HG03039 (cell line): ENCODE data around the gene GTPBP1.

ENCODE experiments used
- ATAC-seq: cut with Tn5 transposase; IDR thresholded peaks from one replicate; pipeline ENCODE4 v1.9.1; 2021; ENCODE audit warnings: mild to moderate bottlenecking, moderate library complexity; ENCODE audit not compliant: unreplicated experiment

The GTPBP1 gene

DNA sequence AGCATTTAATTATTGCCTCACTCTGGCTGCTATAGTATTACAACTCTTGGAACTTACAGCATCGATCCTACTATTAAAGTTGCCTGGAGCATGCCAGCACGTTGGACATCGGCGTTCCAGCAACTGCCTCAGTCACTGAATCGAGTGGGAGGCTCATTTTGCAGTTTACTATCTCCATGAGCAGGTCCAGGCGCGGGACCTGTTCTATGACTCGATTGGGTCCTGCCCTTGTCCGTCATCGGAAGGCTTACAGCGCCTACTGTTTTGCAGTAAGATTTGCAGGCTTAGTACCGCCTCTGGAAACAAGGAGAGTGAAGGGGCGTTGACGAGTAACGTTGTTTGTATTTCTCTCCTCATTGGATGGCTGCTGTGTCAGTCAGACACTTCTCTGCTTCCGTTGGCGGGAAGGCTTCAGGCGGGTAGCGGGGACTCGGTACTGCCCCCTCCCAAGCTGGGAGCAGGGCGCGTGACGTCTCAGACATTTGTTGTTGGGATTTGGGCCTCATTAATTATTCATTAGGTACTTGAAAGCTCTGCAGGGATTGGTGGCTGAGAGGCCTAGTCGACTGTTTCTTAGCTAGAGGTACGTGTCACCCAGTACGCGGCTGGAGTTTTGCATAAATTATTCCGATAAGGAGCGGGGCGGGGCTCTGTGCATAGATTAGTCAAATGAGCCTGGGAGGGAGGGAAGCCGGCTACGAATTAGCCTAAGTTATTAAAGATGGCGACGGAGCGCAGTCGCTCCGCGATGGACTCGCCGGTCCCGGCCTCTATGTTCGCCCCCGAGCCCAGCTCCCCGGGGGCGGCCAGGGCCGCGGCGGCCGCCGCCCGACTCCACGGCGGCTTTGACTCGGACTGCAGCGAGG, at the start of gene GTPBP1:
TSS of gene GTPBP1 (plus strand) at position 710 of the 866 bp plus-strand sequence. CDS start at position 722, 12 bp downstream.
- peak; percentile 59 for ATAC-seq

GRCh38 chr22:38656256-38657044, 49.3 kb upstream of the GTPBP1 start, which contains the start of the genes CBY1 and FAM227A:
Gene CBY1 (plus strand): TSS chr22:38656638. CDS start chr22:38668055, 11,417 bp downstream.
Gene FAM227A (minus strand): TSS chr22:38656392. CDS start chr22:38650168, 6,224 bp downstream.
- ATAC-seq: peak; percentile 63

DNA sequence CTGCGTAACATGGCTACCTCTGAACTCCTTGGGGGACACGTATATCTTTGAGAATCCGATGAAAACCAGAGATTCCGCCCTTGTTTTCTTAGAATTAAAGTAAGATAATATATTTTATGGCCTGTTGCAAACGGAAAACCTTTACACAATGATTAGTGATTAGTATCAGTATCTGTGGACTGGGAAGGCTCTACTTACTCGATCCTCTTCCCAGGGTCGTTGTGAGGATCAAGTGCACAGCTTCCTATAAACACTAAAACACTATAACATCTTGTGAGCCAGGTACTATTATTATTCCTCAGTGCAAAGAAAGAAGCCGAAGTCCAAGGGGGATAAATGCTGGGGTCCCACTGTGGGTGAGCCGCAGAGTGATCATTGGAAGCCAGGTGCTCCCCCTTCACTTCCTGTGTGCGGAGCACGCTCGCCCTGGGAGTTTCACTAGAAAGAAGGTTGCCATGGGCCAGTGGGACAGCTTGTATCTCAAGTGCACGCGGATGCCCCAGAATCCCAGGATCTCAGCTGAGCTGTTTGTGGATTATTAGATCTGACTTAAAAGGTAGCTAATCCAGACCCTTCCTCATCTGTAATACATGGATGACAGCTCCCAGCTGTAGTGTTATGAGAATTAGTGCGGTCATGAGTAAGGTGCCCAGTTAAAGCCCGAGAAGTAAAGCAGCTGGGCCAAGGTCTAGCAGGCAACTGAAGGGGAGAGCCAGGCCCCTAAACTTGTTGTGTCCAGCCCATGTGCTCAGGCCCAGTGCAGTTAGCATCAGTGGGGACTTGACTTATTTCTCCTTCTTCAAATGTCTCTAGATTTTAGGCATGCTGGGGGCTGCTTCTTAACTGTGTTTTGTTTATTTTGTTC, 48.5 kb upstream of the GTPBP1 start:
- no peak for ATAC-seq

- ATAC-seq: no peak
These were observed 30.9 kb upstream of the GTPBP1 start for GRCh38 chr22:38674888-38675287.

DNA sequence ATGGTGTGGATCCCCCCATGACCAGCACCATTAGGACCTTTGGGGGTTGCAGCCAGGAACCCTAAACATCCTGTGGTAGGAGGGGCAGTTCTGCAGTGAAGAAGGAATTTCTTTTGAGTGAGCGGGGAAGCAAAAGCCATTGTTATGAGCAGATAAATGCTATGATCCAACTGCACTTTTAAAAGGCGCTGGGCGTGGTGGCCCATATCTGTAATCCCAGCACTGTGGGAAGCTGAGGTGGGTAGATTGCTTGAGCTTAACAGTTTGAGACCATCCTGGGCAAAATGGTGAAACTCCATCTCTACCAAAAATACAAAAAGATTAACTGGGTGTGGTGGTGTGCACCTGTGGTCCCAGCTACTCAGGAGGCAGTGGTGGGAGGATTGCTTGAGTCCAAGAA, 29.9 kb upstream of the GTPBP1 start:
- no peak for ATAC-seq

DNA sequence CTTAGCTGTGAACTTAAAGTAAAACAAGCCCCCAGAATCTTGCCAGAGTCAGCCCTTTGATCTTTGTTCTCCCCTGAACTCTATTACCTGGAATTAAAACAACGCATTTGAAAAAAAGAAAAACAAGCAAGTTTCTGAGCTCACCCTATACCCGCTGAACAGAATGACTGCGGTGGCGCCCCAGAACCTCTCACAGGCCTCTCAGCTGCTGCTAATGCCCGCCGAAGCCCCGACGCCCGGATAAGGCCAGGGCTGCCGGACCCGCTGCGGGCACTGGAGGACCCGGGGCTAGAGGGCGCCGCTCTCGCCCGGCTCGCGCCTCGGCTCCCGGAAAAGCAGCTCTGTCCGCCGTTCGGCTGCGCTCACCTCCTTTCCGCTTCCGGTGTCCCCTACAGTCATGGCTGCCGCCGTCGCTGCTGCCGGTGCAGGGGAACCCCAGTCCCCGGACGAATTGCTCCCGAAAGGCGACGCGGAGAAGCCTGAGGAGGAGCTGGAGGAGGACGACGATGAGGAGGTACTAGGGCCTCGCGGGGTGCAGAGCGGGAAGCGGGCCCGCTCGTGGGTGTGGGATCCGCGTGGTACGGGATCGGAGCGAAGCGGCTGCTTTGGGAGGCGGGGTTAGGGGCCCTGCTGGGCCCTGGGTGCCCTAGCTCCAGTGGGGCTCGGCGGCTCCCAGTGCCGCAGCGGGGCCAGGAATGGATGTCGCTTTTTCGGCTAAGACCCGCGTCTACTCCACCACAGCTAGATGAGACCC, 24.0 kb upstream of the GTPBP1 start, which contains the start of gene TOMM22:
TSS of gene TOMM22 (plus strand) at position 376 of the 754 bp plus-strand sequence. CDS start at position 398, 22 bp downstream.
- peak; percentile 87 for ATAC-seq

- no peak for ATAC-seq
These were observed 20.8 kb upstream of the GTPBP1 start for GRCh38 chr22:38684895-38685294.

GRCh38 chr22:38685761-38686160, 20.0 kb upstream of the GTPBP1 start:
- ATAC-seq: no peak

DNA sequence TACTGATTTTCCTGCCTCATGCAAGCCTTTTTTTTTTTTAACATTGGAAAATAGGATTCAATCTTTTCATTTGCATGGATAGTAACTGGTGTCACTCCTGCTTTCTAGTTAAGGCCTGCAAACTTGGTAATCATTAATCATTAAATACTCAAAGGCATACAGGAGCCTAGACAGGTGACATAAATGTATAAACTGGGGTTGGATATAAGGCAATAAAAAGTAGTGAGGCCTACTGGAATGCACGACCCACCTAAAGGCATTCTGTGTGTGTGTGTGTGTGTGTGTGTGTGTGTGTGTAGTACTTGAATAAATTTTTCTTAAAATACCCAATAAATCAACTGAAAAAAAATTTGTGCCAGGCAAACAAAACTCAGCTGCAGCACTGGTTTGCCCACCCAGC, 16.1 kb upstream of the GTPBP1 start:
- no peak for ATAC-seq

- ATAC-seq: no peak
These were observed 11.7 kb upstream of the GTPBP1 start for GRCh38 chr22:38694049-38694448.

- no peak for ATAC-seq
These were observed 10.8 kb upstream of the GTPBP1 start for GRCh38 chr22:38694940-38695339.

GRCh38 chr22:38696606-38697424, 8.9 kb upstream of the GTPBP1 start:
- no peak for ATAC-seq

- ATAC-seq: no peak
These were observed 8.2 kb upstream of the GTPBP1 start for GRCh38 chr22:38697425-38698089.

GRCh38 chr22:38698407-38699094, 7.2 kb upstream of the GTPBP1 start:
- ATAC-seq: no peak

GRCh38 chr22:38699143-38699542, 6.6 kb upstream of the GTPBP1 start:
- no peak for ATAC-seq

GRCh38 chr22:38699784-38700183, 6.0 kb upstream of the GTPBP1 start:
- ATAC-seq: no peak

GRCh38 chr22:38700270-38700788, 5.4 kb upstream of the GTPBP1 start:
- ATAC-seq: no peak
